AG04449 (cell line): ENCODE results near the gene SNX20.

Source experiments
- CTCF ChIA-PET: fragments of 350-600 bp; formaldehyde crosslinking; extraction: SDS; loops from one replicate; lab custom pipeline; 2021; ENCODE audit warnings: antibody characterized with exemption; lab: Yijun Ruan, JAX
- POLR2A ChIA-PET: fragments of 400-600, 350-600 bp; formaldehyde crosslinking; extraction: SDS; loops from one replicate; lab custom pipeline; 2020; ENCODE audit warnings: antibody characterized with exemption, inconsistent platforms; lab: Yijun Ruan, JAX
- DNase-seq: peaks from one replicate; pipeline ENCODE4 v3.0.0-alpha.2; 2010; ENCODE audit warnings: low read depth, low spot score
- H3K4me3 ChIP-seq: 2 replicates; pipeline ENCODE4 v1.5.1; 2011; ENCODE audit warnings: low read depth, mild to moderate bottlenecking, control low read depth, low read length
- TF ChIP-seq, protein P1 (sequence below): IDR thresholded peaks from one replicate; pipeline ENCODE4 v1.5.1; 2011; ENCODE audit warnings: mild to moderate bottlenecking, moderate library complexity, low read length, control low read depth, inconsistent platforms; ENCODE audit not compliant: insufficient read depth; ENCODE audit errors: missing control alignments

SNX20 gene, protein sequence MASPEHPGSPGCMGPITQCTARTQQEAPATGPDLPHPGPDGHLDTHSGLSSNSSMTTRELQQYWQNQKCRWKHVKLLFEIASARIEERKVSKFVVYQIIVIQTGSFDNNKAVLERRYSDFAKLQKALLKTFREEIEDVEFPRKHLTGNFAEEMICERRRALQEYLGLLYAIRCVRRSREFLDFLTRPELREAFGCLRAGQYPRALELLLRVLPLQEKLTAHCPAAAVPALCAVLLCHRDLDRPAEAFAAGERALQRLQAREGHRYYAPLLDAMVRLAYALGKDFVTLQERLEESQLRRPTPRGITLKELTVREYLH

DNA sequence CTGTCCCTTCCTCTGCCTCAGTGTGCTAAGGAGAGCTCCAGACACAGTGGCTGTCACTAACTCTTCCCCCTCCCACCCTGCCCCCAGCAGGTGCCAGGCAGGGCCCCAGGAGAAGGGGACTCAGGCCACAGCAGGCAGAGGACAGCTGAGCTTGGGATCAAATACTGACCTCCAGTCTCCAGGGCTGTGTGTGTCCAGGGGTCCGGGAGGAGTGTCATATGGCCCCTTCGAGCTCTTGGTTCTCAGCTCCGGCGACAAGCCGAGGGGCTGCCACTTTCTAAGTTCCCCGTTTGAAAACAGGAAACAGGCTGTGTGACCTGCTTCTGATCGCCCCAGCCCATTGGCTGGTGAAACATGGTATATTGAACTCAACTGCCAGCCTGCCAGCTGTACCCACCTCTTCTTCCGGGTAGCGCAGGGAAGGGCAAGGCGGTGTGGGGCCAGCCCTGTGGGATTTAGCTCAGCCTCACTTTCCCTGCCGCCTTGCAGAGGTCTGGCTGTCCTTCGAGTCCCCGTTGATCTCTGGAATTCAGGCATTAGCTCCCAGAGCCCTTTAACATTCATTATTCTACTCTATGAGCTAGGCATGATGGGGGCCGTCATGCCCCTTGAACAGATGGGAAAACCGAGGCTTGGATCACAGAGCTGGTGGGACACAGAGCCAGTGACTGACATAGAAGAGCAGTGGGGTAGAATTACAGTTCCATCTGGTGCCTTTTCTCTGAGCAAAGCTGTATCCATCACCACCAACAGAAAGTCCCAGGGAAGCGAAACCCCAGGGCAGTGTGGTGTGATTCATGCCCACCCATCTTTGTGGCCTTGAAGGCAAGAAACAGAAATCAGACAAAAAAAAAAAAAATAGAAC, at the start of gene SNX20:
TSS of gene SNX20 (minus strand) at position 292 of the 865 bp plus-strand sequence. CDS start 3,786 bp downstream, outside the sequence.
- POLR2A ChIA-PET: no interaction called here
- TF ChIP-seq, protein P1, sequence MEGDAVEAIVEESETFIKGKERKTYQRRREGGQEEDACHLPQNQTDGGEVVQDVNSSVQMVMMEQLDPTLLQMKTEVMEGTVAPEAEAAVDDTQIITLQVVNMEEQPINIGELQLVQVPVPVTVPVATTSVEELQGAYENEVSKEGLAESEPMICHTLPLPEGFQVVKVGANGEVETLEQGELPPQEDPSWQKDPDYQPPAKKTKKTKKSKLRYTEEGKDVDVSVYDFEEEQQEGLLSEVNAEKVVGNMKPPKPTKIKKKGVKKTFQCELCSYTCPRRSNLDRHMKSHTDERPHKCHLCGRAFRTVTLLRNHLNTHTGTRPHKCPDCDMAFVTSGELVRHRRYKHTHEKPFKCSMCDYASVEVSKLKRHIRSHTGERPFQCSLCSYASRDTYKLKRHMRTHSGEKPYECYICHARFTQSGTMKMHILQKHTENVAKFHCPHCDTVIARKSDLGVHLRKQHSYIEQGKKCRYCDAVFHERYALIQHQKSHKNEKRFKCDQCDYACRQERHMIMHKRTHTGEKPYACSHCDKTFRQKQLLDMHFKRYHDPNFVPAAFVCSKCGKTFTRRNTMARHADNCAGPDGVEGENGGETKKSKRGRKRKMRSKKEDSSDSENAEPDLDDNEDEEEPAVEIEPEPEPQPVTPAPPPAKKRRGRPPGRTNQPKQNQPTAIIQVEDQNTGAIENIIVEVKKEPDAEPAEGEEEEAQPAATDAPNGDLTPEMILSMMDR: no peak
- DNase-seq: no peak
- CTCF ChIA-PET: interaction anchor here (0.7 to 10.4 kb wide), 2 partner anchors 15 to 125 kb away, joined by 3 to 98 read pairs; no protein-coding TSS in a partner anchor
- no peak within 1 kb of the TSS for H3K4me3 ChIP-seq

DNA sequence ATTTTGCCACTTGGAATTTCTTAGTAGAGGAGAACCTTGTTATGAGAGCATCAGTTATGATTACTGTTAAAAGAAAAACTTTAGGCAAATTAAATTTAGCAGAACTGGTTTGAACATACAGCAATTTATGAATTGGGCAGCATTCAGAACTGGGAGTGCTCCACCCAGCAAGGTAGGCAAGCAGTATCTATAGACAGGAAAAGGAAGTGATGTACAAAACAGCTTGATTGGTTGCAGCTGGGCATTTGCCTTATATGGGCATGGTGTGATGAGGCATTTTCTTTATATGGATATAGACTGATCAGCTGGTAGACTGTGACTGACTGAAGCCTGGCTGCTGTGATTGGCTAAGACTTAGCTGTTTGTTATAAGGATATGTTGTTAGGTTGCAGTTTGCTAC, 43.2 kb upstream of the SNX20 start:
- CTCF ChIA-PET: interaction anchor here (1.4 kb wide), 1 partner anchor 59 kb away, joined by 5 read pairs; no protein-coding TSS in a partner anchor
- no peak for DNase-seq
- TF ChIP-seq, protein P1: no peak
- no peak overlapping the region for H3K4me3 ChIP-seq
- POLR2A ChIA-PET: no interaction called here

DNA sequence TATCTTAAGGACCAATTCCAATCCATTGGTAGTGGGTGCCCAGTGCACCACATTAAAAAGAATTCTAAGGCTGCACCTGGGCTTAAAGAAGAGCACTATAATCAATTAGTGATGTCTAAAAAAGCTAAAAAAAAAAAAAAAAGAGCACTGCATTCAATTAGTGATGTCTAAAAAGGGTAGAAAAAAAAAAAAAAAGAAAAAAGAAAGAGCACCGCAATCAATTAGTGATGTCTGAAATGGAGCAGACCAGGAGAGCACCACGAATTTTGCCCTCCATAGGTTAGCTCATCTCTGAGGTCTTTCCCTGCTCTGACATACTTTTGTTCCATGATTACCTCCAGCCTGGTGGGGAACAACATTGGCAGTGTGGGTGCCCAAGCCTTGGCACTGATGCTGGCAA, 41.8 kb upstream of the SNX20 start:
- POLR2A ChIA-PET: no interaction called here
- H3K4me3 ChIP-seq: no peak overlapping the region
- DNase-seq: no peak
- TF ChIP-seq, protein P1: no peak
- CTCF ChIA-PET: interaction anchor here (1.7 kb wide), 1 partner anchor 12 kb away, joined by 4 read pairs; no protein-coding TSS in a partner anchor

DNA sequence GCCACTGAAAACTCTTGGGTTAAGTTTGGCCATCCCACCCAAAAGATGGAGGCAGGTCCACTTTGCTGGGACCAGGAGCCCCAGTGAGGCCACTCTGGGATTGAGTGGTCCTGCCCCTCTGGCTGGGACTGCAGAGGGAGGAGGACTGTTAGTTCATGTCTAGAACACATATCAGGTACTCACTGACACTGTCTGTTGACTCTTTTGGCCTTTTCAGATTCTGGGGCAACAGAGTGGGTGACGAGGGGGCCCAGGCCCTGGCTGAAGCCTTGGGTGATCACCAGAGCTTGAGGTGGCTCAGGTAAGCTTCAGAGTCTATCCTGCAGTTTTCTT, 41.3 kb upstream of the SNX20 start:
- CTCF ChIA-PET: interaction anchor here (1.7 kb wide), 1 partner anchor 11 kb away, joined by 4 read pairs; no protein-coding TSS in a partner anchor
- no peak overlapping the region for H3K4me3 ChIP-seq
- TF ChIP-seq, protein P1: no peak
- POLR2A ChIA-PET: no interaction called here
- DNase-seq: no peak

DNA sequence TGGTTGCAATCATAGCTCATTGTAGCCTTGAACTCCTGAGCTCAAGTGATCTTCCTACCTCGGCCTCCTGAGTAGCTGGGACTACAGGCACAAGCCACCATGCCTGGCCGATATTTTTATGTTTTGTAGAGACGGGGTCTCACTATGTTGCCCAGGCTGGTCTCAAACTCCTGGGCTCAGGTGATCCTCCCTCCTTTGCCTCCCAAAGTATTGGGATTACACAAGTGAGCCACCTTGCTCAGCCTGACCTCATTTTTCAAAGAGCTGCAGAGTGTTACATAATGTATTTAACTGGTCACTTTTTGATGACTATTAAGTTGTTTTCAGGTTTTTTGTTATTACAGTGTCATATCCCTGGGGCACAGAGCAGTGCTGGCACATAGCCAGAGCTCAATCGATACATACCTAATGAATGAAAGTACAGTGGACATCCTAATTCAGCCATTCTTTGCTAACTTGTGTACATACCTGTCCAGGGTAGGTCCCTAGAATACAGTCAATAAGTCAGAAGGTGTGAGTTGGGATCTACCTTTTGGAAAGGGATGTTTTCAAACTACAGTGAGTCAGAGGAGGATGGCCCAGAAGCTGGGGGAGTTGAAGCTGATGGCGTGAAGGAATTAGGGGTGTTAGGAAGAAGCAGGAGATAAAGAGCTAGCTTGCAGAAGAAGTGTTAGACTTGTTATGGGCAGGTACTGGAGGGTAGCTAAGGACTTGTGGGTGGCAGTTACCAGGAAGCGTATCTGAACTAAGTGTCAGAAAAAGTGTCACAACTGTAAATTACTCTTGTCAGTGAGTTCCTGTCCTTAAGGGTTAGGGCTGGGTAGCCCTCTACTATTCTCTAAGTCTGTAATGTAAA, 40.7 kb upstream of the SNX20 start:
- H3K4me3 ChIP-seq: no peak overlapping the region
- no peak for DNase-seq
- TF ChIP-seq, protein P1: no peak
- ChIA-PET POLR2A (no interaction called here), CTCF (interaction anchor here (1.7 kb wide), 1 partner anchor 11 kb away, joined by 4 read pairs; no protein-coding TSS in a partner anchor)
